Suprapubic skin (tissue), 3 donors: ENCODE data around the gene ELAVL1.
"Not testable (repeated sequence)": the region's sequence is repeated elsewhere in the genome, so short reads cannot be mapped to it uniquely, and the experiment has no call there.

ENCODE experiments used
- CTCF ChIP-seq, 2 donors: fragments of 200-600 bp in 1 of 2; fragments of 450-650 bp in 1 of 2; sonication (generic) in 1 of 2; IDR thresholded peaks; one replicate each; pipeline ENCODE4 v1.5.1; 2016 to 2019; ENCODE audit warnings: antibody characterized with exemption in 2 of 2, mild to moderate bottlenecking in 1 of 2, moderate library complexity in 1 of 2
- EP300 ChIP-seq: sonication (generic); formaldehyde crosslinking; IDR thresholded peaks from one replicate; pipeline ENCODE4 v1.6.1; 2017; ENCODE audit warnings: antibody characterized with exemption

GRCh38 chr19:8024256-8024655 lies 18.8 kb upstream of the ELAVL1 start:
- TF ChIP-seq CTCF (IDR thresholded peaks at IDR 0.05); EP300: not testable (repeated sequence)
